Esophagus muscularis mucosa (tissue), 4 donors: ENCODE results near the gene NCEH1.

Experiments
- EP300 ChIP-seq: sonication (generic); formaldehyde crosslinking; IDR thresholded peaks from one replicate; pipeline ENCODE4 v1.6.1; 2017; ENCODE audit warnings: antibody characterized with exemption
- POLR2A ChIP-seq: fragments of 450-650 bp; IDR thresholded peaks from one replicate; pipeline ENCODE4 v1.6.1; 2017; ENCODE audit warnings: antibody characterized with exemption, moderate library complexity, mild to moderate bottlenecking, low read depth
- POLR2AphosphoS5 ChIP-seq, 2 donors: sonication (generic); formaldehyde crosslinking; IDR thresholded peaks; one replicate each; pipeline ENCODE4 v1.6.1; 2017; ENCODE audit warnings: antibody characterized with exemption in 2 of 2
- TF ChIP-seq, protein P1 (sequence below), 3 experiments: fragments of 200-600 bp in 2 of 3; fragments of 450-650 bp in 1 of 3; sonication (generic) in 2 of 3; IDR thresholded peaks; one replicate each; pipeline ENCODE4 v1.5.1; 2017 to 2019; ENCODE audit warnings: antibody characterized with exemption in 3 of 3, mild to moderate bottlenecking in 2 of 3, moderate library complexity in 1 of 3

- TF ChIP-seq, protein P1, sequence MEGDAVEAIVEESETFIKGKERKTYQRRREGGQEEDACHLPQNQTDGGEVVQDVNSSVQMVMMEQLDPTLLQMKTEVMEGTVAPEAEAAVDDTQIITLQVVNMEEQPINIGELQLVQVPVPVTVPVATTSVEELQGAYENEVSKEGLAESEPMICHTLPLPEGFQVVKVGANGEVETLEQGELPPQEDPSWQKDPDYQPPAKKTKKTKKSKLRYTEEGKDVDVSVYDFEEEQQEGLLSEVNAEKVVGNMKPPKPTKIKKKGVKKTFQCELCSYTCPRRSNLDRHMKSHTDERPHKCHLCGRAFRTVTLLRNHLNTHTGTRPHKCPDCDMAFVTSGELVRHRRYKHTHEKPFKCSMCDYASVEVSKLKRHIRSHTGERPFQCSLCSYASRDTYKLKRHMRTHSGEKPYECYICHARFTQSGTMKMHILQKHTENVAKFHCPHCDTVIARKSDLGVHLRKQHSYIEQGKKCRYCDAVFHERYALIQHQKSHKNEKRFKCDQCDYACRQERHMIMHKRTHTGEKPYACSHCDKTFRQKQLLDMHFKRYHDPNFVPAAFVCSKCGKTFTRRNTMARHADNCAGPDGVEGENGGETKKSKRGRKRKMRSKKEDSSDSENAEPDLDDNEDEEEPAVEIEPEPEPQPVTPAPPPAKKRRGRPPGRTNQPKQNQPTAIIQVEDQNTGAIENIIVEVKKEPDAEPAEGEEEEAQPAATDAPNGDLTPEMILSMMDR (IDR thresholded peaks at IDR 0.05) = no peak
- TF ChIP-seq EP300 = no peak
- no peak for TF ChIP-seq POLR2A
- TF ChIP-seq POLR2AphosphoS5 (IDR thresholded peaks at IDR 0.05) = no peak
These were observed 3.8 kb downstream of the NCEH1 start for GRCh38 chr3:172707030-172707429.
